Vagina (tissue), 2 donors: ENCODE results near the gene ICE1.

ENCODE experiments used
- CTCF ChIP-seq, 3 experiments: fragments of 450-650 bp in 2 of 3; fragments of 200-600 bp in 1 of 3; sonication (generic) in 1 of 3; IDR thresholded peaks; one replicate each; pipeline ENCODE4 v1.5.1; 2017 to 2019; ENCODE audit warnings: antibody characterized with exemption in 3 of 3, mild to moderate bottlenecking in 2 of 3, moderate library complexity in 2 of 3
- POLR2A ChIP-seq, 2 donors: fragments of 450-650 bp; IDR thresholded peaks; one replicate each; pipeline ENCODE4 v1.6.1; 2017; ENCODE audit warnings: antibody characterized with exemption in 2 of 2, mild to moderate bottlenecking in 2 of 2, moderate library complexity in 2 of 2

GRCh38 chr5:5481633-5482032, 59.2 kb downstream of the ICE1 start:
- TF ChIP-seq POLR2A (IDR thresholded peaks at IDR 0.05) (no peak), CTCF (IDR thresholded peaks at IDR 0.05) (no peak)
